CD4-positive, alpha-beta T cell treated with Interleukin-17A for 4 hours (primary cell): ENCODE measurements around the gene UBL4B.

Source experiments
- DNase-seq: peaks from one replicate; pipeline ENCODE4 v3.0.0-alpha.2; 2020; ENCODE audit warnings: mixed read lengths

UBL4B gene

GRCh38 chr1:110118636-110119396 is 6.6 kb downstream of the UBL4B start:
- no peak for DNase-seq

DNA sequence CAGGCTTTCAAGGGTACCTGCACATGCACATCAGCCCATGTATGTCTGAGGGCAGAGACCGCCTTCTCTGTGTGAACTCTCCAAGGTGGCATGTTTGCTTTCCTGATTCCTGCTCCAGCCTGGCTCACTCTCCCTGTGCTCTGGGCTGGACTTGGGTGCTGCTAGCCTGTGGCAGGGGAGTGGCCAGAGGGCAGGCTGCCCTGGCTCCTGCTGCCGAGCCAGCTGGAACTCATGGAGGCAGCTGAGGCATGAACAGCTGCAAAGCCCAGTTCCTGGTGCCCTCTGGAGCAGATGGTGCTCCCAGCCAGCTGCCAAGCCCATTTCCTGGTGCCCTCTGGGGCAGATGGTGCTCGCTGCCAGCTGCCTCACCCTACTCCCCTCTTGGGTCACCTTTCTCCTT is 7.6 kb downstream of the UBL4B start:
- no peak for DNase-seq

GRCh38 chr1:110120960-110121561 is 8.8 kb downstream of the UBL4B start:
- DNase-seq: no peak

GRCh38 chr1:110123224-110123623 is 11.0 kb downstream of the UBL4B start:
- DNase-seq: no peak

GRCh38 chr1:110125810-110126209 is 13.6 kb downstream of the UBL4B start:
- DNase-seq: no peak

DNA sequence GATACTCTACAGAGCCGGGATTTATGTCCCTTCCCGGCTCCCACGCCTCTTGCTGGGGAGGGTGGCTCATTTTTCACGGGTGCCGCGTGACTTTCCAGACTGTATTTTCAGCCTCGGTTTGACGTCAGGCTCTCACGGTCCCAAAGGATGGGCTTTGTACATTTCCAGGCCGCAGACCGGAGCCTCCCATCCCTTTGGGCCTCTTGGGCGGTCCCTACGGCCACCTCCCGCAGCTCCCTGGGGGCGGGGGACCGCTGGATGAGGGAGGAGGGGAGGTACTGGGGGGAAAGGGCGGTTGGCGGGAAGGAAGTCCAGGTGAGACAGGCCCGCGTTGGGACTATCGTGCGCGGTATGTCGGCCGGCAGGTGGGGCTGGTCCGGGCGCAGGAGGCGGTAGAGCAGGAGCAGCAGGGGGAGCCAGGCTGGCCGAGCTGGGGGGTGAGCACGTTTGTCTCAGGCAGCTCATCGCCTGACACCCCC is 17.9 kb downstream of the UBL4B start:
- DNase-seq: no peak

- DNase-seq: no peak
Observed at GRCh38 chr1:110130989-110131388, 18.7 kb downstream of the UBL4B start.

- DNase-seq: no peak
Observed at GRCh38 chr1:110132682-110133081, 20.4 kb downstream of the UBL4B start.

- no peak for DNase-seq
Observed at GRCh38 chr1:110133436-110133835, 21.2 kb downstream of the UBL4B start.

- DNase-seq: no peak
Observed at GRCh38 chr1:110134050-110134595, 21.9 kb downstream of the UBL4B start.

- DNase-seq: no peak
Observed at GRCh38 chr1:110135246-110135645, 23.0 kb downstream of the UBL4B start.

GRCh38 chr1:110135666-110136065 is 23.4 kb downstream of the UBL4B start:
- DNase-seq: no peak

- DNase-seq: peak; percentile 24
Observed at GRCh38 chr1:110136911-110137310, 24.7 kb downstream of the UBL4B start.

- no peak for DNase-seq
Observed at GRCh38 chr1:110138956-110139355, 26.7 kb downstream of the UBL4B start.

DNA sequence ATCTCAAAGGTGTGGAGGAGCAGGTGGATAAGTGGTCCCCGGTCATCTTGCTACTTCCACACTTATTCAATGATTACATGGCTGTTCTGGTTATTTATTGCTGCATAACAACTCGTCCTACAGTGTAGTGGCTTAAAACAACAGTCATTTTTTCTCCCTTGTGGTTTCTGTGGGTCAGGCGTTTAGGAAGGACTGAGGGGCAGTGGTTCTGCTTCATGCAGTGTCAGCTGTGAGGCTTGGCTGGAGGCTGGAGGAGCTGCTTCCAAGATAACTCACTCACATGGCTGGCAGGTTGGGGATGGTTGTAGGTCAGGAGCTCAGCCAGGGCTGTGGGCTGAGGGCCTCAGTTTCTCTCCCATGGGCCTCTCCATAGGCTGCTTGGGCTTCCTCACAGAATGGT is 32.1 kb downstream of the UBL4B start:
- DNase-seq: no peak

GRCh38 chr1:110148961-110149360 is 36.7 kb downstream of the UBL4B start:
- DNase-seq: no peak

DNA sequence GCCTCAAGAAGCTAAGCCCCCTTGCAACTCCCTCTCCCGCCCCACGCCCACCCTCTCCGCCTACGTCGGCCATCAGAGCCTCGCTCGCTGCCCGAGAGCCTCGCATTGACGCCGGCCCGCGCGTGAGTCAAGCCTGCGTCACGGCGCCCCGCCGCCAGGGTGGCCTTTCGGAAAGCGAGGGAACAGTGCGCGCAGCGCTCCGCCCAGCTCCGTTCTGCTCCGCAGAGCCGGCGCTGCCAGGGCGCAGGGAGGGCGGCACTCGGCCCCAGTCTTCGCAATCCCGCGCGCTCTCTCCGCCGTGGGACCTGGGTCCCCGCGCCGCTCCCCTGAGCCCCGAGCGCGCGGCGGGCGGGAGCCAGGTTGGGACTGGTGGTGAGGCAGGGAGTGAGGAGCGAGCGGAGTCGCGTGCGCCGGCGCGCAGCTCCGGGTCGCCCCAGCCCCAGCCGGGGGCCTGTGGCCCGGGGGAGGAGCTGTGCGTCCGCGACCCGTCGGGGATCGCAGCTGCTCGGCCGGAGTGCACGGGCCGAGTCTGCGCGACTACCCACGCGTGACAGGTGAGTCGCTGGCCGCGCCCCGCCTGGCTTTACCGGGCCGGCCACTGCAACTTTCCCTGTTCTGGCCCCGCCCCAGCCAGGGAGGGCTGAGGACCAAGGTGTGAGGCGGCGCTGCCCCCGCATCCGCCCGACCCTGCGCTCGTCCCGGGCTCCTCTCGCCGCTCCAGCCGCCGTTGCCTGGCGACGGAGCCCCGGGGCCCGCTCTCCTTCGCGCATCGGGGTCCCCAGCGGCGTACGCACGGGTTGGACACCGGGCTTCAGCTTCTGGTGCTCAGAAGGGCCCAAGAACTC is 38.3 kb downstream of the UBL4B start, which contains the start of gene SLC6A17:
Gene SLC6A17 (plus strand): TSS at position 165 of the 845 bp plus-strand sequence. CDS start 16,436 bp downstream, outside the sequence.
- no peak for DNase-seq

DNA sequence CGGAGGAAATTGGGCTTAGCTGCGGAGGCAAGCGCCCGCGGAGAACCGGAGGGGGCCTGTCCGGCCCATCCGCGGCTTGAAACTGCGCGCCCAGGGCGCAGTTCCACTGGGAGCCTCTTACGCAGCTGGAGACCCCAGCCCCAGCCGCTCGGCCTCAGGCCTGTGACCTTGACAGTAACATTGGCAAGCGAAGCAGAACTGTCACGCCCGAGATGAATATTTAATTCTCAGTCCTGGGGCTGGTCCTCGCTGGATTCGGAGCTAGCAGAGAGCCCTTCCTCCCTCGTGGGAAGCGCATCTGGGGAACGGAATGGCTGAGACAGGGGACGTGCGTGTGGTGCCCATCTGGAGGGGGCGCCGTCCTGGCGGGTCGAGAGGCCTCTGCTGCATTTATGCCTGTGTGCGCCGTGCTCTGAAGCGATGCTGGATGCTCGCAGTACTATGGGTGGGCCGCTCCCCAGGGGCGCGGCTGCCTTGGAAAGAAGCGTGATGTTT is 39.0 kb downstream of the UBL4B start:
- no peak for DNase-seq

GRCh38 chr1:110152133-110152785 is 40.0 kb downstream of the UBL4B start:
- DNase-seq: no peak

GRCh38 chr1:110153407-110153950 is 41.2 kb downstream of the UBL4B start:
- DNase-seq: no peak

DNA sequence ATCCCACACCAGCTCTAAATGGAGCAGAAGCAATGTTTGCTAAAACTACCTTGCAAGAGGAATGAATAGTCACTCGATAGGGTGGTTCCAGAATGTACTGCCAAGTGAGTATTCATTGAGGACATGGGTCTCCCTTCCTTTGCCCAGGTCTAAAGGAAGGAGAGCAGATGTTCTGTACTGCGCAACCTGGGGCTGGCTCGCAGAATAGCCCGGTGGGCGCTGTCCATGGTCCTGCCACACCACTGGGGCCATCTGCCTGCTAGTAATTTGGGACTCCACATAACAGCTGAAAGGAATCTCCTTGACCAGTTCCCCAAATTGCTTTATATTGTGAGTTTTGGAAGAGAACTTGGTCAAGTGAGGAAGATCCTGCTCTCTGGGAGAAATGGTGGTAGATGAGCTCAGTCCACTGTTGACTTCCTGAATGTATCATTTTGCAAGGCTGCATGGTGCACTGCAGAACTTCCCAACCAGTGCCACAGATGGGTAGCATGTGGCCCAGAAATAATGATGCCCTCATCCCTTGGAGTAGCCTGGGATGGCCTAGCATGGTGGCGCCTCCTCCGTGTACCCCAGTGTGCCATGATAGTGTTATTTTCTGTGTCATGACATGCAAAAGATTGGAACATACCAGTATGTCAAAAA is 43.8 kb downstream of the UBL4B start:
- peak; percentile 49 for DNase-seq

DNA sequence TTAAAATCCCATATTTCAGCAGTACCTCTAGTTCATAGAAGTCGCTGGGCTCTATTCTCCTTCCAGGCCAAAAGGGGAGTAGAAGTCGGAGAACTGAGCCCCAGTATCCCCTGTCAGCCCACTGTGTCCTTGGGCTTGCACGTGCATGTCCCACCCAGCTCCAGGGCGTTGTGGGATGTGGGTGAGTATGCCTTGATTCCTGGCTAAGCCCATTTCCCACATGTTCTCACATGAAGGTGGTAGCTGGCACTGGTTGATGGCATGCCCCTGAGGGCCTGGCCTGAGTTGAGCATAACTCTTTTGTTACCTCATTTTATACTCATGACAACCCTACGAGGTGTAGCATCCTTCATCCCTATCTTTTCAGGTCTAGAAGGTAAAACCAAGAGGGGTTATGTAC is 46.0 kb downstream of the UBL4B start:
- no peak for DNase-seq
